CD1c-positive myeloid dendritic cell (primary cell): Measurements from ENCODE around the gene MAD1L1.

Source experiments
- DNase-seq: peaks from one replicate; pipeline ENCODE4 v3.0.0-alpha.2; 2016; ENCODE audit errors: extremely low spot score

MAD1L1 gene

GRCh38 chr7:2158331-2159175, 74.2 kb downstream of the MAD1L1 start:
- no peak for DNase-seq

- no peak for DNase-seq
Observed at GRCh38 chr7:2157473-2158279, 75.1 kb downstream of the MAD1L1 start.

GRCh38 chr7:2156756-2157472, 75.8 kb downstream of the MAD1L1 start:
- no peak for DNase-seq

- no peak for DNase-seq
Observed at GRCh38 chr7:2154831-2155230, 77.9 kb downstream of the MAD1L1 start.

GRCh38 chr7:2154121-2154520, 78.6 kb downstream of the MAD1L1 start:
- DNase-seq: no peak

- no peak for DNase-seq
Observed at GRCh38 chr7:2152646-2153045, 80.1 kb downstream of the MAD1L1 start.

GRCh38 chr7:2151801-2152612, 80.7 kb downstream of the MAD1L1 start:
- no peak for DNase-seq

GRCh38 chr7:2151237-2151636, 81.5 kb downstream of the MAD1L1 start:
- DNase-seq: no peak

GRCh38 chr7:2150445-2150815, 82.3 kb downstream of the MAD1L1 start:
- DNase-seq: no peak

GRCh38 chr7:2149672-2150444, 82.9 kb downstream of the MAD1L1 start:
- no peak for DNase-seq

- DNase-seq: no peak
Observed at GRCh38 chr7:2148814-2149213, 83.9 kb downstream of the MAD1L1 start.

- DNase-seq: no peak
Observed at GRCh38 chr7:2148189-2148588, 84.6 kb downstream of the MAD1L1 start.

GRCh38 chr7:2146676-2147472, 85.9 kb downstream of the MAD1L1 start:
- DNase-seq: no peak

GRCh38 chr7:2145835-2146580, 86.7 kb downstream of the MAD1L1 start:
- DNase-seq: no peak

GRCh38 chr7:2144926-2145325, 87.8 kb downstream of the MAD1L1 start:
- no peak for DNase-seq

- no peak for DNase-seq
Observed at GRCh38 chr7:2143981-2144595, 88.7 kb downstream of the MAD1L1 start.

GRCh38 chr7:2143450-2143849, 89.3 kb downstream of the MAD1L1 start:
- DNase-seq: no peak

- no peak for DNase-seq
Observed at GRCh38 chr7:2142386-2142785, 90.4 kb downstream of the MAD1L1 start.

- DNase-seq: no peak
Observed at GRCh38 chr7:2141651-2142050, 91.1 kb downstream of the MAD1L1 start.
